Right renal pelvis (tissue), 4 donors: ENCODE measurements around the gene TMEM218. TPM values are rescaled to one million over a fixed set of nuclear protein-coding genes. Genes with fewer than 3 reads are reported as not detected.

ENCODE experiments used
- DNase-seq, 4 donors: peaks; one replicate each; pipeline ENCODE4 v3.0.0-alpha.2; 2013; ENCODE audit warnings: low read depth in 4 of 4, low spot score in 3 of 4, missing footprints in 1 of 4
- polyA plus RNA-seq, 4 donors: library from polyadenylated mRNA; unstranded; fragments of 120-200 nt; gene quantifications; one replicate each; pipeline ENCODE4 v1.2.1, GENCODE V29; 2013; ENCODE audit not compliant: insufficient read length in 4 of 4

Gene TMEM218
- polyA plus RNA-seq, 4 donors = 49.1 to 57.3 (median 51.5) TPM

- no peak for DNase-seq
These were observed 20.6 kb upstream of the TMEM218 start for GRCh38 chr11:125132071-125132470.

GRCh38 chr11:125129316-125129993 is 18.0 kb upstream of the TMEM218 start:
- no peak for DNase-seq

GRCh38 chr11:125128450-125128849 is 17.0 kb upstream of the TMEM218 start:
- DNase-seq = no peak

- DNase-seq = no peak
These were observed 13.2 kb upstream of the TMEM218 start for GRCh38 chr11:125124618-125124992.

- no peak for DNase-seq
These were observed 12.7 kb upstream of the TMEM218 start for GRCh38 chr11:125123947-125124617.

GRCh38 chr11:125123194-125123946 is 11.9 kb upstream of the TMEM218 start:
- DNase-seq = no peak

GRCh38 chr11:125117429-125117828 is 6.0 kb upstream of the TMEM218 start:
- DNase-seq = no peak

- no peak for DNase-seq
These were observed 3.1 kb upstream of the TMEM218 start for GRCh38 chr11:125114518-125114917.

GRCh38 chr11:125112208-125112604 is 780 bp upstream of the TMEM218 start:
- DNase-seq = no peak

GRCh38 chr11:125111001-125111342 is 454 bp downstream of the TMEM218 start:
- peak in 1 of 4 donors; percentile 31 for DNase-seq

- no peak for DNase-seq
These were observed 920 bp downstream of the TMEM218 start for GRCh38 chr11:125110506-125110905.

GRCh38 chr11:125108469-125108868 is 3.0 kb downstream of the TMEM218 start:
- DNase-seq = no peak

- DNase-seq = no peak
These were observed 5.5 kb downstream of the TMEM218 start for GRCh38 chr11:125105926-125106325.

GRCh38 chr11:125102510-125102909 is 8.9 kb downstream of the TMEM218 start:
- DNase-seq = no peak

GRCh38 chr11:125102025-125102424 is 9.4 kb downstream of the TMEM218 start:
- no peak for DNase-seq

GRCh38 chr11:125101596-125101995 is 9.8 kb downstream of the TMEM218 start:
- no peak for DNase-seq

GRCh38 chr11:125100136-125100535 is 11.3 kb downstream of the TMEM218 start:
- no peak for DNase-seq

- no peak for DNase-seq
These were observed 16.7 kb downstream of the TMEM218 start for GRCh38 chr11:125094731-125095130.

- no peak for DNase-seq
These were observed 17.9 kb downstream of the TMEM218 start for GRCh38 chr11:125093502-125093901.

GRCh38 chr11:125092669-125093068 is 18.8 kb downstream of the TMEM218 start:
- DNase-seq = no peak

GRCh38 chr11:125091877-125092664 is 19.4 kb downstream of the TMEM218 start:
- no peak for DNase-seq
